ENCODE data around the gene ANKRD50.

ANKRD50 gene

GRCh38 chr4:124712372-124713184, at the start of gene ANKRD50:
Gene ANKRD50, minus strand, starts transcription at chr4:124712732. Its CDS starts 2,221 bp downstream, at chr4:124710511.
- DNase-seq (ENCODE audit: low spot score) = peak; percentile 69

GRCh38 chr4:124757126-124757525, 44.6 kb upstream of the ANKRD50 start:
- DNase-seq (ENCODE audit: low spot score) = no peak

GRCh38 chr4:124754681-124755080, 42.1 kb upstream of the ANKRD50 start:
- no peak for DNase-seq (ENCODE audit: low spot score)

GRCh38 chr4:124753941-124754581, 41.5 kb upstream of the ANKRD50 start:
- DNase-seq (ENCODE audit: low spot score) = no peak

- DNase-seq (ENCODE audit: low spot score) = no peak
These were observed 36.9 kb upstream of the ANKRD50 start for GRCh38 chr4:124749421-124749820.

- no peak for DNase-seq (ENCODE audit: low spot score)
These were observed 36.4 kb upstream of the ANKRD50 start for GRCh38 chr4:124748965-124749364.

GRCh38 chr4:124745985-124746801, 33.7 kb upstream of the ANKRD50 start:
- DNase-seq (ENCODE audit: low spot score) = no peak

GRCh38 chr4:124743711-124744110, 31.2 kb upstream of the ANKRD50 start:
- no peak for DNase-seq (ENCODE audit: low spot score)

GRCh38 chr4:124740501-124740900, 28.0 kb upstream of the ANKRD50 start:
- no peak for DNase-seq (ENCODE audit: low spot score)

- DNase-seq (ENCODE audit: low spot score) = no peak
These were observed 26.5 kb upstream of the ANKRD50 start for GRCh38 chr4:124738994-124739393.

GRCh38 chr4:124737619-124738018, 25.1 kb upstream of the ANKRD50 start:
- DNase-seq (ENCODE audit: low spot score) = no peak

- no peak for DNase-seq (ENCODE audit: low spot score)
These were observed 24.0 kb upstream of the ANKRD50 start for GRCh38 chr4:124736526-124736925.

- DNase-seq (ENCODE audit: low spot score) = no peak
These were observed 14.9 kb upstream of the ANKRD50 start for GRCh38 chr4:124727331-124727890.

GRCh38 chr4:124726269-124726668, 13.7 kb upstream of the ANKRD50 start:
- DNase-seq (ENCODE audit: low spot score) = no peak

GRCh38 chr4:124722071-124722470, 9.5 kb upstream of the ANKRD50 start:
- no peak for DNase-seq (ENCODE audit: low spot score)

GRCh38 chr4:124717101-124717500, 4.6 kb upstream of the ANKRD50 start:
- no peak for DNase-seq (ENCODE audit: low spot score)

- DNase-seq (ENCODE audit: low spot score) = peak; percentile 24
These were observed 657 bp upstream of the ANKRD50 start for GRCh38 chr4:124713185-124713592.

- no peak for DNase-seq (ENCODE audit: low spot score)
These were observed 811 bp downstream of the ANKRD50 start for GRCh38 chr4:124711471-124712371.

GRCh38 chr4:124710911-124711310, 1.6 kb downstream of the ANKRD50 start:
- no peak for DNase-seq (ENCODE audit: low spot score)

GRCh38 chr4:124710015-124710741, 2.4 kb downstream of the ANKRD50 start:
- DNase-seq (ENCODE audit: low spot score) = no peak

All from hematopoietic multipotent progenitor cell treated with erythropoietin and hydrocortisone succinate and interleukin-3 and kit ligand, for 17 days (in vitro differentiated cells).